NCI-H446 (cell line): ENCODE measurements around the gene ING5.
"Not testable (repeated sequence)": the region's sequence is repeated elsewhere in the genome, so short reads cannot be mapped to it uniquely, and the experiment has no call there.

ENCODE experiments used
- DNase-seq, 2 experiments: peaks; one replicate each; lab custom pipeline; 2025; lab: John Stamatoyannopoulos, UW

The ING5 gene

DNA sequence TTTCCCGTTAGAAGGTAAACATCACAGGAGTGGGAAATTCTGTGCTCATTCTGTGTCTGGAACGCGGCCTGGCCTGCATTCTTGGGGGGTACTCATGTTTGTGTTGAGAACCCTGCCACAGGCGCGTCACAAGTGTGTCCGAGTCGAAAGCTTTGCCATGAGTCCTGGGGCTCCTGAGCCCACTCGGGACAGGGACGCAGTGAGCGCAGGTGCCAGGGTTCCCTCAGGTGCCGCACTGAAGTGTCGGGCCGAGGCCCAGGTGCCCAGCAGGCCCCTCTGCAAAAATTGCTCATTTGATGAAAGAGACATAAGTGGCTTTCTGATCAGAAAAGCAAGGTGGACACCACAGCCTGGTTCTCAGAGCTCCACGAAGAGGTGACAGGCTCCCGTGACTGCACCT is 37.3 kb downstream of the ING5 start:
- no peak for DNase-seq

DNA sequence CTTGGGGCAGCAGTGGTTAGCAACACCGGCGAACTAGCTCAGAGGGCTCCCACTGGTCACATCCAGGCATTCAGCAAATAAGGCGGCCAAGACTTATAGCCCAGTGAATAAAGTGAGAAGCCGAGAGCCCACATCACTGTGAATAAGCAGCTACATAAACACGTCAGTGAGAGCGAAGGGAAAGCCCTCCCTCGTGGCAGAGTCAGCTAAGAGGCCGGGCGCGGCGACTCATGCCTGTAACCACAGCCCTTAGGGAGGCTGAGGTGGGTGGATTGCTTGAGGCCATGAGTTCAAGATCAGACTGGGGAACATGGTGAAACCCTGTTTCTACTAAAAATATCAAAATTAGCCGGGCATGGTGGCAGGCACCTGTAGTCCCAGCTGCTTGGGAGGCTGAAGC is 37.8 kb downstream of the ING5 start:
- DNase-seq, result no peak

DNA sequence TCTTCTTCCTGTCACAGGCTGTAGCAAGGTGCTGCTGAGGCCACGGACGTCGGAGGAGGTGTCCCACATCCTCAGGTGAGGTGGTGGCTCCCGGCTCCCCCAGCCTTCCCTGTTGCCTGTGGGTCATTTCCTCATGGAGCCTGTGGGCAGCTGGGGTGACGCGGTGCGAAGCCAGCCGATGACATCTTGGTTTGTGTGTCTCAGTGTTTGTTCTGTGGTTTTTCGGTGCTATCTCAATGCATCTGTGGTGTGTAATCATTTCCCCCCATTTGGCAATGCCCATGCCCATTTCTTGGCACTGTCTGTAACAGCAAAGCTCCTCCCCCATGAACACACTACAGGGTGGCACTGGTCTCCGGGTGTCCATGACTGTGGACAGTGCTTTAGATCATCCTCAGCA is 39.2 kb downstream of the ING5 start:
- no peak for DNase-seq

DNA sequence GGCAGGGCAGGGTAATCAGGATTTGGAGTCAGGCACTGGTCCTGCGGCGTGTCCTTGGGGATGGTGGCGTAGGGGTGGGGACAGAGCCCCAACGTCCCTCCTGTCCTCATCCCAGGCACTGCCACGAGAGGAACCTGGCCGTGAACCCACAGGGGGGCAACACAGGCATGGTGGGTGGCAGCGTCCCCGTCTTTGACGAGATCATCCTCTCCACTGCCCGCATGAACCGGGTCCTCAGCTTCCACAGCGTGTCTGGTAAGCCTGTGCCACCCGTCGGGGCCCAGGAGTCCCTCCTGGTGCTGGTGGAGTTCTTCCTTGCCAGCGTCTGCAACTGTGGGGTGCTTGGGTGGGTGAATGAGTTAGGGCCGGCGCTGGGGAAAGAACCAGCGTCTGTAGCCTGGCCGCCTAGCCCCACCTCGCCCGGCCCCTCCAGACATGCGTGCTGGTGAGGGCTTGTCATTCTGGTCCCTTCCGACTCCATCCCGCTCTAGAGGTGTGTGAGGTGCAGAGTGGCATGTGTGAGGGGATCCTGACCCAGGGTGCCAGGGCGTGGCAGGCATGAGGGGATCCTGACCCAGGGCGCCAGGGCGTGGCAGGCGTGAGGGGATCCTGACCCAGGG is 40.6 kb downstream of the ING5 start:
- no peak for DNase-seq

- DNase-seq, result not testable (repeated sequence)
These were observed 41.2 kb downstream of the ING5 start for GRCh38 chr2:241743008-241743407.

- no peak for DNase-seq
These were observed 41.8 kb downstream of the ING5 start for GRCh38 chr2:241743620-241744019.

DNA sequence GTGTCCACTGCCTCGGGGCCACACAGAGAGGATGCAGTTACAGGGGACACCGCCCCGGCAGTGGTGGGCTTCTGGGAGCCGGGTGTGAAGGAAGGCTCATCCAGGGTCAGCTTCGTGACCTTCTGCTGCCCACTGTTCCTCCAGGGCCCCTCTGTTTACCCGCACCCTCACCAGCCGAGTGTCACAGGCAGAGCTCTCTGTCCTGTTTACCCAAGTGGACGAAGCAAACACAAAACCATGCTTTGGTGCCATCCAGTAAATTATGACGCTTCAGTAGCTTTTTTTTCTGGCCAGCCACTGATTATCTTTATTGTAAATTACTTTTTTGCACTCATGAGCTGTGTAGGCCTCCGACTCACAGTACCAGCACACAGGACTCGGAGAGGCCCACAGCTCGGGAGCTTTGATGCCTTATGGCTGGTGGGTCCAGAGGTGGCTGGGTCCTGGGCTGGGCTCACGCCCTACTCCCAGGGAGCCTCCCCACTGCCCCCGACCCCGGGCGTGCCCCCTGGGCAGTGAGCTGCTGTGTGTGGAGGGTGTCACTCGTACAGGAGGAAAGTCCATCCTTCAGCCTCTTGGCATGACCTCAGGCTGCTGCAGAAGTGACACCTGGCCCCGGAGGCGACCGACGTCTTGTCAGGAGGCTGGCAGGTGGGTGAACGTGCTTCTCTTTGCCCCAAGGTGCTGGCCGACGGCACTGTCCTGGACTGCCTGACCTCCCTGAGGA is 42.4 kb downstream of the ING5 start:
- DNase-seq, result no peak

DNA sequence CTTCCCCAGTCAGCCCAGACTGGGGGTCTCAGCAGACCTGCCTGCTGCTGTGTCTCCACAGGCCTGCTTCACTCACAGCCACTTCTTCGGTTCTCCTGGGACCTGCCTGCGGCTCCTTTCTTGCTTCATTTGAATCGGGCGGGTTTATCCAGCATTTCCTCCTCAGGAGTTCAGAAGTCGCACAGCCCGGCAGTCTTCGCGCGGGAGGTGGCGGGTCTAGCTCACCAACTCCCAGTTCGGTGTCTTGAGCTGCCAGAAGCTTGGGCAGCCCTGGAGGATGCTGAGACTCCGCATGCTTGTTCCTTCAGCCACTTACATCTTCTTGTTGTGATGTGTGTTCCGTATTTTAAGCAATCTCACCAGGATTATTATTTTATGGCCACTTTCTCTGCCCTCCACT is 43.4 kb downstream of the ING5 start:
- no peak for DNase-seq

DNA sequence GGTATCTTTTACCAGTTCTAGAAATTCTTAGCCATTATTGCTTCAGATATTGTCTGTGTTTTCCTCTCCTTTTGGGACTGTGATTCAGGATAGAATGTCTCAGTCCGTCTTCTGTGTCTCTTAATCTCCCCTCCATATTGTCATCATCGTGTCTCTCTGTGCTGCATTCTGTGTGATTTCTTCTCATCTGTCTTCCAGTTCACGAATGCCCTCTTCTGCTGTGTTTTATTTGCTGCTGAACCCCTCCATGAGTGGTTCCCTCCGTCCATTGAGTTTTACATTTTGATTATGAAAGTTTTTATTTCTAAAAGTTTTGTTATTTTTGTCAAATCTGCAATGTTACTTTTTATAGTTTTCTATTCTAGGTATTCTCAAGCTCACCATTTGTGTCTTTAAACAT is 44.2 kb downstream of the ING5 start:
- DNase-seq, result no peak

DNA sequence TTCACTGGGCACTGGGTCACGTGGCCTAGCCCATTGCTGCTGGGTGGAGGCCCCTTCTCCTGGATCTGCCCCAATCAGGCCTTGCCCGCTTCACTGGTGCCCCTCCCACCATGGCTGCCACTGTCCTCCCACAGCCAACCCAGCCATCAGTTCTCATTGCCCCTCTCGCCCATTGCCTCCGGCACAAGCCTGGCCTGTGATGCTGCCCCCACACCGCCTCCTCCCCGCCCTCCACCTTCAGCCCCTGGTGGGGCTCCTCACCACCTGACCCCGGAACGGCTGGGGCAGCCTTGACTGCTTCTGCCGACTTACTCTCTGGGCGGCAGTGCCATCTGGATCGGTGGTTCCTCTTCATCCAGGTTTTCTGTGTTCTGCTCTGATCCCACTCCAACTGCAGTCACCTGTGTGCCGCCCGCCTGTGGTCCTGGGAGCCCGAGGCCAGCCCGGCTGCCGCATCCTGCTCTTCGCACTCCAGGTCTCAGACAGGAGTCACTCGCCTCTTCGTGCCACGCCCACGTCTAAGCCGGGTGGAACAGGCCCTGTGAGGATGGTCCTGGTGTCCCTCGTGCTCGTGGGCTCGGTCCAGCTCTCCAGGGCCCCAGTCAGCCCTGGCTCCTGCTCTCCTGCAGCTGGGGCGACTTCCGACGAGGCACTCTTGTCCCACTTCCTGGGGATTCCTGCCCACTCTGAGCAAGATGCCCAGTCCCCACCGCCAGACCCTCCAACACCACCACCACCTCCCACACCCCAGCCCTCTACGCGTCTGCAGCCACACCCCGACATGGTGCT is 46.8 kb downstream of the ING5 start:
- no peak for DNase-seq

GRCh38 chr2:241750076-241750840 is 48.4 kb downstream of the ING5 start:
- no peak for DNase-seq

GRCh38 chr2:241751152-241751551 is 49.3 kb downstream of the ING5 start:
- no peak for DNase-seq

DNA sequence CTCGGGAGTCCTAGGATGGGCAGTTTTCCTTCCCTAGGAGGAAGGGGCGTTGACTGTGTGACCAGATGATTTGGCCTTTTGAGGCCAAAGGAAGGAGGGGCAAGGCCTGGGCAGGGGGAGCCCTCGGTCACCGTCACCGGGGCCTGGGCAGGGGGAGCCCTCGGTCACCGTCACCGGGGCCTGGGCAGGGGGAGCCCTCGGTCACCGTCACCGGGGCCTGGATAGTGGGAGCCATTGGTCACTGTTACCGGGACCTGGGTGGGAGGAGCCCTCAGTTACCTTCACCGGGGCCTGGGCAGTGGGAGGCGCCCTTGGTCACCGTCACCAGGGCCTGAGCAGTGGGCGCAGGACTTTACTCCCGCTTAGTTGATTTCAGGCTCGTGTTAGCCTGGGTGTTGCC is 49.9 kb downstream of the ING5 start:
- DNase-seq, result no peak

DNA sequence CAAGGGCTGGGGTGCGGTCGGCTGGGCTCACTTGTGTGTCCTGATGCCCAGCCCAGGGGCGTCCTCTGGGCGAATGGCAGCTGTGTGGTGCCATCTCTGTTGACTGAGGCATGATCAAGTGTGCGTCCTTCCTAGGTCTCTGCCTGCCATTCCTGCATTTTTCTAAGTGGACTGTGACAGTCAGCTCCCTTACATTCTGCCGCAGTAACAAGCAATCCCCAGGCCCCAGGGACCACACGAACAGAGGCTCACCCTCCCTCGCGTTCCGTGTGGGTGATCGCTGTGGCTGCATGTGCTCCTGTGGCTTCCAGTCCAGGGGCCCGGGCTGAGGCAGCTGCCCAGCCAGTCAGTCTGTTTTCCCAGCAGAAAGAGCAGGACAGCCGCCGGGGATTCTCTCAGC is 50.4 kb downstream of the ING5 start:
- DNase-seq, result no peak

GRCh38 chr2:241752689-241753276 is 50.9 kb downstream of the ING5 start:
- no peak for DNase-seq

GRCh38 chr2:241753493-241753892 is 51.7 kb downstream of the ING5 start:
- DNase-seq, result no peak

- no peak for DNase-seq
These were observed 52.2 kb downstream of the ING5 start for GRCh38 chr2:241754042-241754441.

DNA sequence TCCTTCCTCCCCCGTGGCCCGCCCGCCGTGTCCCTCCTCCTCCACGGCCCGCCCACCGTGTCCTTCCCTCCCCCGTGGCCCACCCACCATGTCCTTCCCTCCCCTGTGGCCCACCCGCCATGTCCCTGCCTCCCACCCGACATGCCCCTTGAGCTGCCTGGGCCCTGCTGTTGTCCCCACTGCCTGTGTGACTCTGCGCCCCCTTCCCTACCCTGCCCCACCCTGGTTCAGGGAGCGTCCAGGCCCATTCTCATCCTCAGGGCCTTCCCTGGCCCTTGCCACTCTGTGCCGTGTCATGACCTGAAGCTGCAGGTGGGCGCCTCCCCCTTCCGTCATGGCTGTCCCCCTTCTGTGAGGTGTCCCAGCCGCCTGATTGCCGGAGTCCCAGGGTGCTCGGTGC is 53.3 kb downstream of the ING5 start:
- DNase-seq, result no peak

DNA sequence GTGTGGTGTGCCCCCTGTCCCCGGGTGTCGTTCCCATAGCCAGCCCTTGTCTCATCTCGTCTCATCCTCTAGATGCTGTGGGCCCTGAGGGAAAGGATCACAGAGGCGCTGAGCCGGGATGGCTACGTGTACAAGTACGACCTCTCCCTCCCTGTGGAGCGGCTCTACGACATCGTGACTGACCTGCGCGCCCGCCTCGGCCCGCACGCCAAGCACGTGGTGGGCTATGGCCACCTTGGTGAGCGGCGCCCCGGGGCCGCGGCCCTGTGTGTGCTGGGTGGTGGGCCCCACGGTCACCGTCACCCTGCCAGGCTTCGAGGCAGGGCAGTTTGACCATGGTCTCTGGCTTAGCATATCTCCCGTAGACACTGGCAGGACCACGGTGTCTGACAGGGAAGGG is 53.9 kb downstream of the ING5 start:
- DNase-seq, result no peak

- no peak for DNase-seq
These were observed 57.4 kb downstream of the ING5 start for GRCh38 chr2:241759067-241759807.

DNA sequence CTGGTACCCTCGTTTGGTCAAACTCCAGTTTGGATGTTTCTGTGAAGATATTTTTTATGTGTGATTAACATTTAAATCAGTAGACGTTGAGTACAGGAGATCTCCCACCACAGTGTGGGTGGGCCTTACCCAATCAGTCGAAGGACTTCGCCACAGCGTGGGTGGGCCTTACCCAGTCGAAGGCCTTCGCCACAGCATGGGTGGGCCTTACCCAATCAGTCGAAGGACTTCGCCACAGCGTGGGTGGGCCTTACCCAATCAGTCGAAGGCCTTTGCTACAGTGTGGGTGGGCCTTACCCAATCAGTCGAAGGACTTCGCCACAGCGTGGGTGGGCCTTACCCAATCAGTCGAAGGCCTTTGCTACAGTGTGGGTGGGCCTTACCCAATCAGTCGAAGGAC is 58.1 kb downstream of the ING5 start:
- DNase-seq, result not testable (repeated sequence)
